ENCODE data around the gene SERBP1.

- TF ChIP-seq, protein P1, sequence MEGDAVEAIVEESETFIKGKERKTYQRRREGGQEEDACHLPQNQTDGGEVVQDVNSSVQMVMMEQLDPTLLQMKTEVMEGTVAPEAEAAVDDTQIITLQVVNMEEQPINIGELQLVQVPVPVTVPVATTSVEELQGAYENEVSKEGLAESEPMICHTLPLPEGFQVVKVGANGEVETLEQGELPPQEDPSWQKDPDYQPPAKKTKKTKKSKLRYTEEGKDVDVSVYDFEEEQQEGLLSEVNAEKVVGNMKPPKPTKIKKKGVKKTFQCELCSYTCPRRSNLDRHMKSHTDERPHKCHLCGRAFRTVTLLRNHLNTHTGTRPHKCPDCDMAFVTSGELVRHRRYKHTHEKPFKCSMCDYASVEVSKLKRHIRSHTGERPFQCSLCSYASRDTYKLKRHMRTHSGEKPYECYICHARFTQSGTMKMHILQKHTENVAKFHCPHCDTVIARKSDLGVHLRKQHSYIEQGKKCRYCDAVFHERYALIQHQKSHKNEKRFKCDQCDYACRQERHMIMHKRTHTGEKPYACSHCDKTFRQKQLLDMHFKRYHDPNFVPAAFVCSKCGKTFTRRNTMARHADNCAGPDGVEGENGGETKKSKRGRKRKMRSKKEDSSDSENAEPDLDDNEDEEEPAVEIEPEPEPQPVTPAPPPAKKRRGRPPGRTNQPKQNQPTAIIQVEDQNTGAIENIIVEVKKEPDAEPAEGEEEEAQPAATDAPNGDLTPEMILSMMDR (IDR thresholded peaks at IDR 0.05) = no peak
- TF ChIP-seq POLR2A (IDR thresholded peaks at IDR 0.05) = no peak
Measured at GRCh38 chr1:67433837-67434236, 3.6 kb upstream of the SERBP1 start.
